H1 (cell line): ENCODE data around the gene NDUFA13. TPM values are rescaled to one million over a fixed set of nuclear protein-coding genes. Genes with fewer than 3 reads are reported as not detected.

Experiments
- CTCF ChIA-PET: fragments of 300-600 bp; sonication (Branson Sonifier 250); formaldehyde crosslinking; loops from one replicate; lab custom pipeline; 2021; ENCODE audit not compliant: partially characterized antibody; lab: Charles Lee
- POLR2A ChIA-PET: fragments of 300-600 bp; sonication (Branson Sonifier 250); formaldehyde crosslinking; loops from one replicate; lab custom pipeline; 2021; ENCODE audit warnings: inconsistent platforms; ENCODE audit not compliant: partially characterized antibody; lab: Charles Lee
- DNase-seq, 2 experiments: peaks; one replicate each; pipeline versions ENCODE4 v3.0.0 to v3.0.0-alpha.2; 2010 to 2022; ENCODE audit warnings: low spot score in 2 of 2, low read depth in 1 of 2, mixed read lengths in 1 of 2
- FAIRE-seq: peaks from 2 replicates; lab custom pipeline; 2011; peaks lifted over from hg19 to GRCh38; lab: Jason Lieb, UNC
- H2AFZ ChIP-seq: 2 replicates; pipeline ENCODE4 v1.8.1; 2012; ENCODE audit warnings: low read length, inconsistent platforms
- H2AK5ac ChIP-seq: 2 replicates; pipeline ENCODE4 v1.6.1; 2013; ENCODE audit warnings: low read depth, low read length
- H2BK120ac ChIP-seq: replicated peaks from 2 replicates; pipeline ENCODE3; 2013; ENCODE audit warnings: low read depth, low read length, inconsistent platforms
- H2BK12ac ChIP-seq: 2 replicates; pipeline ENCODE4 v1.6.1; 2013; ENCODE audit warnings: low read depth, low read length
- H2BK15ac ChIP-seq: 2 replicates; pipeline ENCODE4 v1.6.1; 2013; ENCODE audit warnings: low read length
- H2BK20ac ChIP-seq: 2 replicates; pipeline ENCODE4 v1.6.1; 2013; ENCODE audit warnings: low read length
- H2BK5ac ChIP-seq: 2 replicates; pipeline ENCODE4 v1.6.1; 2013; ENCODE audit warnings: low read depth, low read length
- H3K14ac ChIP-seq: 2 replicates; pipeline ENCODE4 v1.6.1; 2013; ENCODE audit warnings: inconsistent platforms; ENCODE audit not compliant: insufficient read length
- H3K18ac ChIP-seq: 2 replicates; pipeline ENCODE4 v1.6.1; 2013; ENCODE audit warnings: low read length; ENCODE audit errors: extremely low read depth
- H3K23ac ChIP-seq: 2 replicates; pipeline ENCODE4 v1.6.1; 2013; ENCODE audit warnings: inconsistent platforms; ENCODE audit not compliant: insufficient read length
- H3K23me2 ChIP-seq: 2 replicates; pipeline ENCODE4 v1.6.1; 2013; ENCODE audit warnings: low read depth, low read length
- H3K27ac ChIP-seq: 2 replicates; pipeline ENCODE4 v1.6.1; 2011; ENCODE audit warnings: low read depth, low read length, inconsistent platforms
- H3K27me3 ChIP-seq, 4 experiments: replicated peaks in 1 of 4; 1 replicate in 1 of 4; 2 replicates in 3 of 4; pipeline versions ENCODE4 v1.6.1 to v1.8.1; 2011 to 2013; ENCODE audit warnings: low read length in 3 of 4, mild to moderate bottlenecking in 3 of 4, inconsistent platforms in 2 of 4, mixed read lengths in 2 of 4, moderate library complexity in 1 of 4; ENCODE audit not compliant: control insufficient read depth in 3 of 4, insufficient read depth in 3 of 4; ENCODE audit errors: extremely low read depth in 1 of 4
- H3K36me3 ChIP-seq, 4 experiments: 2 replicates each; pipeline versions ENCODE4 v1.6.1 to v1.8.1; 2011 to 2013; ENCODE audit warnings: mild to moderate bottlenecking in 4 of 4, low read length in 3 of 4, moderate library complexity in 2 of 4, control low read depth in 1 of 4, inconsistent platforms in 1 of 4; ENCODE audit not compliant: insufficient read depth in 4 of 4, control insufficient read depth in 2 of 4
- H3K4ac ChIP-seq: replicated peaks from 2 replicates; pipeline ENCODE3; 2013; ENCODE audit warnings: low read length, low read depth, mixed read lengths, inconsistent platforms; ENCODE audit not compliant: insufficient read length
- H3K4me1 ChIP-seq, 4 experiments: replicated peaks in 1 of 4; 1 replicate in 1 of 4; 2 replicates in 3 of 4; pipeline versions ENCODE4 v1.6.1 to v1.8.1; 2011 to 2013; ENCODE audit warnings: low read length in 3 of 4, inconsistent platforms in 2 of 4, mixed read lengths in 1 of 4; ENCODE audit not compliant: insufficient read depth in 4 of 4, control insufficient read depth in 3 of 4
- H3K4me2 ChIP-seq, 2 experiments: 2 replicates each; pipeline versions ENCODE4 v1.6.1 to v1.8.1; 2011 to 2013; ENCODE audit warnings: low read depth in 2 of 2, low read length in 2 of 2, control low read depth in 1 of 2, inconsistent platforms in 1 of 2, mild to moderate bottlenecking in 1 of 2; ENCODE audit not compliant: insufficient read depth in 1 of 2
- H3K4me3 ChIP-seq, 4 experiments: fragments of 200-600, 300-600 bp in 1 of 4; sonication (generic), shearing (Covaris generic), sonication (Bioruptor Twin) in 1 of 4; 2 replicates each; pipeline versions ENCODE4 v1.5.1 to v1.8.1; 2011 to 2016; ENCODE audit warnings: low read length in 4 of 4, low read depth in 3 of 4, control low read depth in 2 of 4, inconsistent platforms in 2 of 4, mild to moderate bottlenecking in 2 of 4, mixed read lengths in 1 of 4, moderate library complexity in 1 of 4; ENCODE audit not compliant: insufficient read depth in 2 of 4; ENCODE audit errors: extremely low read depth in 1 of 4
- H3K56ac ChIP-seq: replicated peaks from 2 replicates; pipeline ENCODE3; 2013; ENCODE audit warnings: low read depth, mild to moderate bottlenecking, mixed read lengths, low read length, inconsistent platforms; ENCODE audit not compliant: insufficient read length
- H3K79me1 ChIP-seq: 2 replicates; pipeline ENCODE4 v1.6.1; 2013; ENCODE audit warnings: low read depth, low read length, control low read depth
- H3K79me2 ChIP-seq, 2 experiments: 2 replicates each; pipeline versions ENCODE4 v1.6.1 to v1.8.1; 2012 to 2013; ENCODE audit warnings: low read length in 2 of 2, mild to moderate bottlenecking in 2 of 2, inconsistent platforms in 1 of 2; ENCODE audit not compliant: insufficient read depth in 2 of 2, control insufficient read depth in 1 of 2
- H3K9ac ChIP-seq, 4 experiments: replicated peaks in 1 of 4; 1 replicate in 1 of 4; 2 replicates in 3 of 4; pipeline versions ENCODE4 v1.6.1 to v1.8.1; 2011 to 2013; ENCODE audit warnings: low read depth in 3 of 4, low read length in 3 of 4, control low read depth in 2 of 4, mild to moderate bottlenecking in 2 of 4, moderate library complexity in 2 of 4, inconsistent platforms in 1 of 4; ENCODE audit errors: extremely low read depth in 1 of 4
- H3K9me3 ChIP-seq, 2 experiments: 2 replicates each; pipeline versions ENCODE4 v1.6.1 to v1.8.1; 2012 to 2013; ENCODE audit warnings: mild to moderate bottlenecking in 2 of 2, moderate library complexity in 2 of 2, control low read depth in 1 of 2, inconsistent platforms in 1 of 2, low read depth in 1 of 2, low read length in 1 of 2, mixed read lengths in 1 of 2; ENCODE audit not compliant: insufficient read depth in 2 of 2
- H4K20me1 ChIP-seq, 2 experiments: replicated peaks in 1 of 2; 2 replicates each; pipeline versions ENCODE3 to v1.8.1; 2011 to 2013; ENCODE audit warnings: inconsistent platforms in 2 of 2, low read length in 2 of 2, mild to moderate bottlenecking in 1 of 2; ENCODE audit not compliant: insufficient read depth in 2 of 2, control insufficient read depth in 1 of 2
- H4K5ac ChIP-seq: 2 replicates; pipeline ENCODE4 v1.6.1; 2013; ENCODE audit warnings: low read length, low read depth, mixed read lengths, inconsistent platforms; ENCODE audit not compliant: insufficient read length
- H4K8ac ChIP-seq: 2 replicates; pipeline ENCODE4 v1.8.0; 2013; ENCODE audit warnings: mild to moderate bottlenecking, moderate library complexity, low read length, inconsistent platforms; ENCODE audit not compliant: insufficient read depth; ENCODE audit errors: extremely low read depth
- H4K91ac ChIP-seq: replicated peaks from 2 replicates; pipeline ENCODE3; 2013; ENCODE audit warnings: low read length, mixed read lengths, inconsistent platforms; ENCODE audit not compliant: insufficient read length
- HDAC2 ChIP-seq, 2 experiments: fragments of 300-600 bp in 1 of 2; sonication (generic) in 1 of 2; IDR thresholded peaks; 2 replicates each; pipeline ENCODE4 v1.6.1; 2011 to 2012; ENCODE audit warnings: low read depth in 2 of 2, low read length in 2 of 2, mild to moderate bottlenecking in 2 of 2, moderate library complexity in 2 of 2, borderline replicate concordance in 1 of 2, inconsistent platforms in 1 of 2
- JUN ChIP-seq: IDR thresholded peaks from 2 replicates; pipeline ENCODE4 v1.6.1; 2011; ENCODE audit warnings: low read depth, mild to moderate bottlenecking, improper control_type of control experiment, low read length
- KDM1A ChIP-seq: fragments of 200-600, 300-600 bp; sonication (generic); IDR thresholded peaks from 2 replicates; pipeline ENCODE4 v1.7.1; 2016; ENCODE audit warnings: mild to moderate bottlenecking, low read length, borderline replicate concordance
- KDM4A ChIP-seq: IDR thresholded peaks from one replicate; pipeline ENCODE4 v1.7.1; 2012; ENCODE audit warnings: low read depth, mild to moderate bottlenecking, moderate library complexity, low read length, inconsistent platforms; ENCODE audit not compliant: severe bottlenecking
- RAD21 ChIP-seq, 2 experiments: IDR thresholded peaks in 1 of 2; conservative IDR thresholded peaks in 1 of 2; 2 replicates each; pipeline ENCODE4 v1.6.1; 2011; ENCODE audit warnings: low read depth in 2 of 2, low read length in 2 of 2, improper control_type of control experiment in 1 of 2, inconsistent platforms in 1 of 2, mild to moderate bottlenecking in 1 of 2, moderate library complexity in 1 of 2
- SIRT6 ChIP-seq: IDR thresholded peaks from one replicate; pipeline ENCODE4 v1.7.1; 2012; ENCODE audit warnings: low read length, inconsistent platforms
- SRF ChIP-seq: IDR thresholded peaks from 2 replicates; pipeline ENCODE4 v1.6.1; 2011; ENCODE audit warnings: mild to moderate bottlenecking, low read depth, low read length, moderate library complexity
- YY1 ChIP-seq: IDR thresholded peaks from 2 replicates; pipeline ENCODE4 v1.6.1; 2011; ENCODE audit warnings: low read depth, mild to moderate bottlenecking, low read length
- WGBS, 2 experiments: shearing (Covaris generic) in 1 of 2; methylation state at CpG; one replicate each; pipeline versions ENCODE4 v1.1.6 to v1.1.7; 2013 to 2015; ENCODE audit warnings: low lambda C conversion rate in 2 of 2, mixed read lengths in 2 of 2, inconsistent platforms in 1 of 2, low coverage in 1 of 2, missing lambda C conversion rate in 1 of 2; ENCODE audit not compliant: insufficient replicate concordance in 2 of 2, insufficient coverage in 1 of 2, insufficient read length in 1 of 2; ENCODE audit errors: extremely low coverage in 1 of 2, missing lambda C conversion rate in 1 of 2; 5-methylcytosine and 5-hydroxymethylcytosine counted together
- polyA plus RNA-seq, 7 experiments: library from polyadenylated mRNA; depleted of rRNA in 3 of 7; stranded (reverse) in 5 of 7; unstranded in 2 of 7; fragments of >200 nt in 5 of 7; fragments of 200-250 nt in 2 of 7; gene quantifications; 1 replicate in 5 of 7; 2 replicates in 1 of 7; 4 replicates in 1 of 7; pipeline versions ENCODE4 v1.2.1 to v1.2.3, GENCODE V29; 2011 to 2013; ENCODE audit warnings: missing spikeins in 2 of 7, mixed read lengths in 2 of 7
- total RNA-seq: library from RNA; stranded (reverse); fragmentation: NEBNext Ultra II Directional; extraction: Animal tissue kit (Norgen Biotek cat#: 25700); gene quantifications from 2 replicates; pipeline ENCODE4 v1.2.1, GENCODE V29; 2021
- TF ChIP-seq, protein P1 (sequence below): IDR thresholded peaks from 2 replicates; pipeline ENCODE4 v1.6.1; 2011; ENCODE audit warnings: low read length, improper control_type of control experiment

Gene NDUFA13
- total and polyA plus RNA-seq, 2 of the 8 experiments (the other 6 are each of a cell fraction or from before 2014, with no cell fraction given) = 413 to 1,105 TPM

DNA sequence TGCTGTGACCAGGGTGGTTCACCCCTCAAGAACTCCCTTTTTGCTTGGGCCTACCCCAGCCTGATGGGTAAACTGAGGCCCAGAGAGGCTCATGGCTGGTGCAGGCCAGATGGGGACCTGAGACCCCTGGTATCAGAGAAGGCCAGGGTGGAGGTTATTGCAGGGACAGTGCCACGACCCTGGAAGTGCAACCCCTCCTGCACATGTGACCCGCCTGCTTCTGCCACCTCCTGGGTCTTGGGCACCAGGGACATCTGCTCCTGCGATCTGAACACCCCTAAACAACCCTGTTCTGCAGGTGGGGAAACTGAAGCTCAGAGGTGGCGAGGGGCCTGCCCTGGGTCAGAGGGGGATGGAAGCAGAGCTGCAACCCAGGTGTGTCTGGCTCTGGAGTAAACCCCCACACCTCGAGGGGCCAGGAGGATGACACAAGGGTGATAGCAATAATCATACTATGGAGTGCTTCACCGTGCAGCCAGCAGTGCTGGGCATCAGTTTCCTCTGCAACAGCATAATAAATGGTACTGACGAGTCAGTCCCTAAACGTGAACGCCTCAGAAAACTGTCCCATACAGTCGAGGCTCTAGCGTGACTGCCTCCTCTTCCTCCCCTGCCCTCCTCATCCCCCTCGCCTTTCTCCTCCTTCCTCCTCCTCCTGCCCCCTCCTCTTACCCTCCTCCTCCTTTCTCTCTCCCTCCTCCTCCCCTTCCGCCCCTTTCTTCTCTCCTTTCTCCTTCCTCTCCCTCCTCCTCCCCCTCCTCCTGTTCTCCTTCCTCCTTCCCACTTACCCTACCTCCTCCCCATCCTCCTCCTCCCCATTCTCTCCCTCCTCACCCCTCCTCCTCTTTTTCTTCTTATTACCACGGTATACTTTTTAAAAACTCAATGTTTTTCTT, 17.0 kb downstream of the NDUFA13 start:
- Histone ChIP-seq H2AFZ (no peak overlapping the region), H3K9me3 (no peaks in the 10 kb centered on the region), H3K23me2 (no peaks in the 10 kb centered on the region), H3K27me3 (peaks cover 0 to 3% (median 0%) of the 10 kb centered on the region in 4 experiments; a peak in 3 of 7 replicates), H2BK120ac (no peak overlapping the region), H2AK5ac (0 out of 2 replicates have a peak overlapping the region, but pooled peaks have one; percentile 39), H3K56ac (no peak overlapping the region), H3K9ac (no peak overlapping the region), H2BK5ac (no peak overlapping the region), H4K20me1 (peaks cover 6 to 20% of the 10 kb centered on the region in 2 experiments), H2BK15ac (no peak overlapping the region), H3K14ac (no peak overlapping the region), H3K23ac (no peak overlapping the region), H3K79me1 (no peaks in the 10 kb centered on the region), H3K36me3 (peaks cover 0 to 9% (median 1%) of the 10 kb centered on the region in 4 experiments; a peak in 4 of 8 replicates), H4K5ac (no peak overlapping the region), H3K79me2 (no peaks in the 10 kb centered on the region), H3K27ac (no peak overlapping the region), H2BK20ac (no peak overlapping the region), H4K8ac (peak overlapping the region; percentile 6), H3K4ac (no peak overlapping the region), H4K91ac (no peak overlapping the region), H3K4me2 (no peak overlapping the region), H3K4me3 (no peak overlapping the region), H3K18ac (no peak overlapping the region), H2BK12ac (no peak overlapping the region; the same call in 1 of the 2 replicates), H3K4me1 (peaks cover 0 to 4% (median 3%) of the 10 kb centered on the region in 4 experiments; a peak in 3 of 7 replicates)
- 85 to 100% methylated on average over 1 to 10 of the region's 14 CpGs for WGBS, 2 experiments
- FAIRE-seq (no peak), DNase-seq (no peak)
- CTCF ChIA-PET = interaction anchor here (0.5 to 6.7 kb wide), 28 partner anchors 8 to 482 kb away, joined by 3 to 181 read pairs (median 4); partner anchors contain the start of genes GMIP, NDUFA13 and TSSK6
- POLR2A ChIA-PET = interaction anchor here (0.8 to 3.5 kb wide), 18 partner anchors 8 to 111 kb away, joined by 3 to 17 read pairs (median 4); partner anchors contain the start of genes GMIP, LPAR2, NDUFA13 and TSSK6
- TF ChIP-seq SRF (no peak), KDM1A (no peak), RAD21 (IDR thresholded peaks at IDR 0.05 in 1 of 2, conservative IDR thresholded peaks at IDR 0.05 in 1 of 2; ENCODE audit: low read depth in 2 of 2, low read length in 2 of 2) (no peak), YY1 (no peak), SIRT6 (no peak), HDAC2 (IDR thresholded peaks at IDR 0.05; ENCODE audit: borderline replicate concordance in 1 of 2, low read depth in 2 of 2, low read length in 2 of 2) (no peak), KDM4A (no peak), JUN (no peak)
- TF ChIP-seq, protein P1, sequence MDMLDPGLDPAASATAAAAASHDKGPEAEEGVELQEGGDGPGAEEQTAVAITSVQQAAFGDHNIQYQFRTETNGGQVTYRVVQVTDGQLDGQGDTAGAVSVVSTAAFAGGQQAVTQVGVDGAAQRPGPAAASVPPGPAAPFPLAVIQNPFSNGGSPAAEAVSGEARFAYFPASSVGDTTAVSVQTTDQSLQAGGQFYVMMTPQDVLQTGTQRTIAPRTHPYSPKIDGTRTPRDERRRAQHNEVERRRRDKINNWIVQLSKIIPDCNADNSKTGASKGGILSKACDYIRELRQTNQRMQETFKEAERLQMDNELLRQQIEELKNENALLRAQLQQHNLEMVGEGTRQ = no peak
